ENCODE results near the gene TSC22D3. TPM values are rescaled to one million over a fixed set of nuclear protein-coding genes. Genes with fewer than 3 reads are reported as not detected.
A peak's percentile ranks its signal among the peaks of the same experiment; 100 is the strongest.

TSC22D3 gene
- total and polyA plus RNA-seq, 2 donors (not counting 1 experiment from before 2014, with no cell fraction given), result 447 to 3,050 TPM

- Histone ChIP-seq H3K4me1 (ENCODE audit: control insufficient read depth in 2 of 2, insufficient read depth in 2 of 2, low read length in 2 of 2) (peaks cover 14 to 23% of the 10 kb centered on the region in 2 donors), H3K4me2 (replicated peaks; ENCODE audit: low read depth, low read length, poor library complexity, severe bottlenecking) (peak within 1 kb of the TSS; percentile 87), H3K4me3 (ENCODE audit: control extremely low read depth in 1 of 5, extremely low read depth in 1 of 5, insufficient read depth in 1 of 5, low read depth in 2 of 5, low read length in 4 of 5) (peak within 1 kb of the TSS; percentile 48 to 72 (median 60)), H3K79me2 (ENCODE audit: control insufficient read depth, insufficient read depth, low read length) (no peaks in the 10 kb centered on the region), H3K27me3 (replicated peaks in 1 of 4; ENCODE audit: control extremely low read depth in 1 of 4, control insufficient read depth in 3 of 4, insufficient read depth in 4 of 4, low read length in 3 of 4) (peaks cover 0 to 9% (median 0%) of the 10 kb centered on the region in 4 experiments), H3K9me3 (ENCODE audit: control extremely low read depth in 1 of 3, control insufficient read depth in 2 of 3, insufficient read depth in 1 of 3, low read length in 2 of 3) (no peaks in the 10 kb centered on the region), H3K36me3 (replicated peaks in 1 of 2; ENCODE audit: control extremely low read depth in 1 of 2, control insufficient read depth in 1 of 2, extremely low read depth in 1 of 2, insufficient read depth in 2 of 2, low read length in 1 of 2) (no peaks in the 10 kb centered on the region), H3K9ac (ENCODE audit: low read length) (peak within 1 kb of the TSS; percentile 69), H2AFZ (ENCODE audit: insufficient read depth, low read depth, low read length, poor library complexity, severe bottlenecking) (peak within 1 kb of the TSS; percentile 82), H3K27ac (ENCODE audit: low read length in 2 of 2) (peak within 1 kb of the TSS in 1 of 2 donors; percentile 12), H4K20me1 (ENCODE audit: control insufficient read depth, insufficient read depth, low read length, poor library complexity, severe bottlenecking) (no peaks in the 10 kb centered on the region)
- Mint-ChIP-seq H3K9me3 (ENCODE audit: insufficient read depth) (no peaks in the 10 kb centered on the region), H3K27ac (peak within 1 kb of the TSS; percentile 79), H3K4me1 (peaks cover 21% of the 10 kb centered on the region), H3K27me3 (no peaks in the 10 kb centered on the region), H3K4me3 (peak within 1 kb of the TSS; percentile 84)
- POLR2A ChIA-PET, result interaction anchor here (0.7 to 3.5 kb wide), 4 partner anchors 61 to 149 kb away, joined by 3 to 53 read pairs (median 6); partner anchors contain the start of gene PRPS1
- WGBS (ENCODE audit: insufficient coverage), result no CpG with 5 or more reads among the region's 6 CpGs
- TF ChIP-seq CTCF (IDR thresholded peaks at IDR 0.05), result peak; percentile 16
- TF ChIP-seq EZH2 (IDR thresholded peaks at IDR 0.05; ENCODE audit: borderline replicate concordance, insufficient read depth, low read depth, low read length, poor library complexity, severe bottlenecking), result no peak
- CTCF ChIA-PET, result interaction anchor here (0.7 to 6.0 kb wide), 24 partner anchors 10 to 903 kb away, joined by 3 to 246 read pairs (median 4); partner anchors contain the start of gene PRPS1
- DNase-seq (no peak), ATAC-seq (ENCODE audit: low read depth) (no peak)
- intact Hi-C loops (cut with micrococcal nuclease), result loop anchor here (1.0 to 5.0 kb wide), 11 partner anchors 56 to 778 kb away; partner anchors contain the start of genes FRMPD3 and PRPS1
Observed at GRCh38 chrX:107777536-107777832, 1.9 kb upstream of the TSC22D3 start, which contains the start of gene NCBP2L. Gene NCBP2L (plus strand): TSS chrX:107777733. CDS start chrX:107794221, 16,488 bp downstream.
